Stimulated activated CD4-positive, alpha-beta T cell treated with anti-CD3 and anti-CD28 coated beads, Interleukin-2, amount 100 ng/mL, for 48 hours (primary cell): ENCODE measurements around the gene LEPR.
"Not testable (repeated sequence)": the region's sequence is repeated elsewhere in the genome, so short reads cannot be mapped to it uniquely, and the experiment has no call there.

Experiments used
- DNase-seq, 2 donors: peaks; one replicate each; pipeline ENCODE4 v3.0.0-alpha.2; 2020

The LEPR gene

GRCh38 chr1:65437616-65438015, 17.1 kb downstream of the LEPR start:
- DNase-seq, result no peak

GRCh38 chr1:65440322-65440900, 19.9 kb downstream of the LEPR start:
- no peak for DNase-seq

DNA sequence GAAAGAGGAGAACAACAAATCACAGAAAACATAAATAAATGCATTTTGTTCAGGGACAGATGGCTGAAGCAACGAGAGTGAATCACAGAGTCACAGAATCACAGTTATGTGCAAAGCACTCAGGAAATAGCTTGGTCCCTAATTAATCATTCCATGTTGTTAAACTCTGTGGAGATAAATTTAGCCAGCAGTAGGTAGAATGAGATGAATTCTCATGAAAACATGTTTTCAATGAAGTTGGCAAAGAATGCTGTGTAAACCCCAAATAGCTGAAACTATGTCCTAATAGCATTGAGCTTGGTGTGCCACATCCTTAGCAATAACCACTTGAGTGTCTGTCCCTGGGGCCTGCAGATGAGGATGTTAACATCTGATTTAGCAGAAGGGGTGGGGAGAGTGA, 20.4 kb downstream of the LEPR start:
- DNase-seq, result no peak

- no peak for DNase-seq
These were observed 21.0 kb downstream of the LEPR start for GRCh38 chr1:65441464-65441863.

GRCh38 chr1:65442442-65442841, 22.0 kb downstream of the LEPR start:
- DNase-seq, result no peak

GRCh38 chr1:65443647-65444046, 23.2 kb downstream of the LEPR start:
- DNase-seq, result no peak

DNA sequence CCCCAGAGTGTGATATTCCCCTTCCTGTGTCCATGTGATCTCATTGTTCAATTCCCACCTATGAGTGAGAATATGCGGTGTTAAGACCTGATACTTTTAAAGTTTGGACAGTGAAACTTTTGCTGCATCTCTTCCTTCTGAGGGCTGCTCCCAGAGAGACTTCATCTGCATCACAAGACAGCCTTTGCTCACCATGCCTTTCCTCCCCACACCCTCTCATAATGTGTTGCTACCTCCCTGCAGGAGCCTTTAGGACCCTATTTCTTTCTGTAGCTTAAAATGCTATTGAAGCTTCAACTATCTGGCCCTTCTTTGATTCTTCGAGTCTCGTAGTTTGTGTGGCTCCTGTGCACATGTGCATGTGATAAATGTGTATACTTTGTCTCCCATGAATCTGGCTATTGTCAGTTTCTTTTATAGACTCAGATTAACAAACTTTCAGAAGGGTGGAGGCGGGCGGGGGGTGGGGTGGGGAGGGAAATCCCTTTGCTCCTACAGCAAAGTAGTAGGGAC, 23.7 kb downstream of the LEPR start:
- DNase-seq, result no peak

- DNase-seq, result no peak
These were observed 25.4 kb downstream of the LEPR start for GRCh38 chr1:65445837-65446236.

DNA sequence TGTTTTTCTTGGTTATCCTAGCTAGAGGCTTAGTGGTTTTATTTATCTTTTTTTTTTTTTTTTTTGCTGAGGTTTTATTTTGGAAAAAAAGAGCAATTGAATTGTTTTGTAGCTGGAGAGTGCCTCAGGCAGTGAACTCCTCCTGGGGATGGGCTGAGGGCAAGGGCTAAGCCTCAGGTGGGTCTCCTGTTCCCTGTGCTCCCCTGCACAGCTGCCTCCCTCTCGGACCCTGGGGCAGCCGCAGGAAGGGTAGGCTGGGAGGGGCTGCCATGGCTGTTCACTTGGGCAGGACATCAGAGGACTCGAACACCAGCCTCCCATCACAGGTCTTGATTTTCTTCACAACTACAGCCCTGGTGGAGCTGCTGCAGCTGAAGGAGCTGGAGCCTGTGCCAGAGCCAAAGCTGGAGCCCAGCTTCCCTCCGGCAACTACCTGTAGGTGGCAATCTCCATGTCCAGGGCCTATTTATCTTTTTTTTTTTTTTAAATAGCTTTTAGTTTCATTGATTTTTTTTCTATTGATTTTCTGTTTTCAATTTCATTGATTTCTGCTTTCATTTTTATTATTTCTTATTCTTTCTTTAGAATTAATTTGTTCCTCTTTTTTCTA, 28.9 kb downstream of the LEPR start:
- DNase-seq, result no peak

- DNase-seq, result not testable (repeated sequence)
These were observed 35.2 kb downstream of the LEPR start for GRCh38 chr1:65455678-65456077.

GRCh38 chr1:65456481-65456880, 36.0 kb downstream of the LEPR start:
- DNase-seq, result no peak

DNA sequence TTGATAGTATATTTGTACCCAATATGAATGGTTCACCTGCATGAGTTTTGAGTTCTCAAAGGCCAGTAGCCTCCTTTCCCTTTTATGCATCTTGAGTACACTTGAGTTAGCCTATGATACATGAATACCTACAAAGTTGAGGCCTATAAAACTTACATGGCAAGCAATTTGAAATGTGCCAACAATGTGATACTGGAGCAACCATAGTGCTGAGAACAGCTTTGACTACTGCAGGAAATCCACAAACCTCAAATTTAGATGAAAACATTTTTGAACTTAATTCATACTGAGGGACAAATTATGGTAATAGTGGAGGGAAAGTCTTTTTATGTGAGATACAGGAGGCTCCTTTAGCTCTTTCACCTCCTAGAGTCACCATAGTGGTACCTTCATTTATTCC, 37.4 kb downstream of the LEPR start:
- no peak for DNase-seq

DNA sequence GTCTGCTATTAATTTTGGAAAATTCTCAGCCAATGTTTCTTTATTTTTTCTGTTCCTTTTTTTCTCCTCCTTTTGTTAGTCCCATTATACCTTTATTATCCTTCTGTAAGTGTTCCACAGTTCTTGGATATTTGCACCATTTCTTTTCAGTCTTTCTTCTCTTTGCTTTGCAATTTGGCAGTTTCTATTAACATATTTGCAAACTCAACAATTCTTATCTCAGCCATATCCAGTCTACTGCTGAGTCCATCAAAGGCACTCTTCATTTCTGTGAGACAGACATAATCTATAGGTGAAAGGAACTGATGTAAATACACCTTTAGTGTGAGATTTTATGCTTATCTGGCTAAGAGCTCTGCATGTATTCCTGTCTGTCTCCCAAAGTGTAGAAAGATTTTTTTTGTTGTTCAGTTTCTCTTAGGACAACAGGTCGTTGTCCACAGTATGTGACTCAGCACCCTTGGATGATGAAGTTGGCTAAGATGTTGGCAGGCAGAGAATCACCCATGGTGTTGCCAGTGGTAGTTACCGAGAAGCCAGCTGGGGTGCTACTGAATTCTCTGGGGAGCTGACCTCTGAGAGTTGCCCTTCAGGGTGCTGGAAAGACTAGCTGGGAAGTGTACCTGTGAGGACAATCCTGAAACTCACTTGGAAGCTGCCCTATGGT, 38.4 kb downstream of the LEPR start:
- DNase-seq, result no peak

DNA sequence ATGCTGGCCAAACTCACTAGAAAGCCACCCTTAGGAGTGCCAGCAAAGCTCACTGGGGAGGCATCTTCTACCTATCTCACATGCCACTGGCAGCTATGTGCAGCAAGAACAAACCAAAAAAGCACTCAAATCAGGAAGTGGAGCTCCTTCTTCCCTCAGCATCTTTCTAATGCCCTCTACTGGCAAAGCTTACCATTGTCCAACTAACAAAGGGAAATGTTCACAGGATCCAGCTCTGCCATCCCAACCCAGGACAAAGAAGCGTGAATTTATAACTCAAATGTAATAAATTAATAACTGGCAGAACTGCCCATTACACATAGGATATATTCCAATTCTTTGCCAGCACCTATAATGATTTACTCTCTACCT, 38.9 kb downstream of the LEPR start:
- no peak for DNase-seq

- DNase-seq, result not testable (repeated sequence)
These were observed 45.4 kb downstream of the LEPR start for GRCh38 chr1:65465837-65466236.

- no peak for DNase-seq
These were observed 47.1 kb downstream of the LEPR start for GRCh38 chr1:65467536-65467935.

- DNase-seq, result no peak
These were observed 48.8 kb downstream of the LEPR start for GRCh38 chr1:65469126-65469888.

DNA sequence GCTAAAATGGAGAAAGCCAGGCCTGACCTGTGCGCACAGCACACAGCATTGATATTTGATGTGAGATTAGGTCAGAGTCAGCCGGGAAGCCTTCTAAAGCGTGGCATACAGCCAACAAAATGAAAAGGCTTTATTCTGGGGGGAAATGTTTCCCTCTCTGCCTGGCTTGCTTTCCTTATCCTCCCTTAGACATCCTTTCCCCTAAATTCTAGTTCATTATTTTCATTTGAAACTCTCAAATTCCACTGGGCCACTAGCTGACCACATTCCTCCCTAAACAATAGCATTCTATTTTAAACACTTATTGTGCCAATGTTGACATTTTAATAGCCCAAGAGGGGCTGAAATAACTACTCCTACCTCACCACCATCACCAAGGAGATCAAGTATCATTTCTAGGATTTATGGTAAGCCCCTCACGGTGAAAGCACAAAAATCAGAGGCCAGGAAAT, 49.4 kb downstream of the LEPR start:
- DNase-seq, result no peak
